GM23338 (cell line): ENCODE data around the gene PPFIA4. TPM values are rescaled to one million over a fixed set of nuclear protein-coding genes. Genes with fewer than 3 reads are reported as not detected.

Experiments used
- ATAC-seq: fragments of 200-7000 bp; cut with Tn5 transposase; 3 replicates; pipeline ENCODE4 v1.9.1; 2020
- DNase-seq: peaks from one replicate; pipeline ENCODE4 v3.0.0-alpha.2; 2015; ENCODE audit warnings: low spot score
- H2AFZ ChIP-seq: fragments of 200-600 bp; sonication (generic); 2 replicates; pipeline ENCODE4 v1.8.0; 2016; ENCODE audit warnings: antibody characterized with exemption, mild to moderate bottlenecking, moderate library complexity
- H3F3A ChIP-seq: fragments of 200-600 bp; sonication (generic); replicated peaks from 2 replicates; pipeline ENCODE4 v1.8.0; 2017; ENCODE audit warnings: antibody characterized with exemption, mixed run types, low read depth
- H3K27ac ChIP-seq: fragments of 200-600 bp; sonication (generic); 2 replicates; pipeline ENCODE4 v1.6.1; 2016; ENCODE audit warnings: low read depth
- H3K27me3 ChIP-seq: fragments of 200-600 bp; sonication (generic); 2 replicates; pipeline ENCODE4 v1.8.0; 2016; ENCODE audit warnings: mild to moderate bottlenecking, mixed run types, moderate library complexity; ENCODE audit not compliant: insufficient read depth
- H3K36me3 ChIP-seq: fragments of 200-600 bp; sonication (generic); 2 replicates; pipeline ENCODE4 v1.8.0; 2016; ENCODE audit warnings: mild to moderate bottlenecking; ENCODE audit not compliant: insufficient read depth
- H3K4me1 ChIP-seq: fragments of 200-600 bp; sonication (generic); 2 replicates; pipeline ENCODE4 v1.8.0; 2016; ENCODE audit warnings: mild to moderate bottlenecking, moderate library complexity; ENCODE audit not compliant: insufficient read depth
- H3K4me2 ChIP-seq: fragments of 200-600 bp; sonication (generic); 2 replicates; pipeline ENCODE4 v1.7.1; 2017; ENCODE audit warnings: mixed run types
- H3K4me3 ChIP-seq: fragments of 200-600 bp; sonication (generic); 2 replicates; pipeline ENCODE4 v1.6.1; 2016; ENCODE audit warnings: mixed run types
- H3K79me2 ChIP-seq: fragments of 200-600 bp; sonication (generic); replicated peaks from 2 replicates; pipeline ENCODE4 v1.8.0; 2017; ENCODE audit warnings: mild to moderate bottlenecking; ENCODE audit not compliant: insufficient read depth
- H3K9me2 ChIP-seq: fragments of 200-600 bp; sonication (generic); 2 replicates; pipeline ENCODE4 v1.8.0; 2017; ENCODE audit not compliant: insufficient read depth
- H4K20me1 ChIP-seq: fragments of 200-600 bp; sonication (generic); replicated peaks from 2 replicates; pipeline ENCODE4 v1.8.0; 2017; ENCODE audit warnings: mild to moderate bottlenecking; ENCODE audit not compliant: insufficient read depth
- H3K27ac Mint-ChIP-seq: 2 replicates; pipeline ENCODE4 v1.8.0; 2020; ENCODE audit warnings: inconsistent platforms, mild to moderate bottlenecking, moderate library complexity, mixed read lengths
- H3K27me3 Mint-ChIP-seq: 3 replicates; pipeline ENCODE4 v1.8.0; 2022; ENCODE audit warnings: low read depth, mild to moderate bottlenecking, moderate library complexity, mixed read lengths, inconsistent platforms; ENCODE audit not compliant: insufficient read depth, poor library complexity
- H3K36me3 Mint-ChIP-seq: 3 replicates; pipeline ENCODE4 v1.8.0; 2021; ENCODE audit warnings: low read depth, mild to moderate bottlenecking, inconsistent platforms, moderate library complexity, mixed read lengths
- H3K4me1 Mint-ChIP-seq: 3 replicates; pipeline ENCODE4 v1.8.0; 2020; ENCODE audit warnings: mild to moderate bottlenecking, inconsistent platforms, mixed read lengths
- H3K4me3 Mint-ChIP-seq: 3 replicates; pipeline ENCODE4 v1.8.0; 2021; ENCODE audit warnings: moderate library complexity, mild to moderate bottlenecking, inconsistent platforms, mixed read lengths
- H3K9me3 Mint-ChIP-seq: 3 replicates; pipeline ENCODE4 v1.8.0; 2020; ENCODE audit warnings: moderate library complexity, mild to moderate bottlenecking, inconsistent platforms, mixed read lengths
- EZH2phosphoT487 ChIP-seq: fragments of 200-600 bp; sonication (generic); IDR thresholded peaks from one replicate; pipeline ENCODE4 v1.8.1; 2018; ENCODE audit warnings: antibody characterized with exemption; ENCODE audit not compliant: unreplicated experiment
- NANOG ChIP-seq: IDR thresholded peaks from 2 replicates; pipeline ENCODE4 v1.6.1; 2016; ENCODE audit warnings: antibody characterized with exemption, borderline replicate concordance
- POLR2AphosphoS5 ChIP-seq: IDR thresholded peaks from 2 replicates; pipeline ENCODE4 v1.6.1; 2016; ENCODE audit warnings: antibody characterized with exemption, low read depth
- STAT1 ChIP-seq: IDR thresholded peaks from one replicate; pipeline ENCODE4 v1.6.1; 2016; ENCODE audit warnings: antibody characterized with exemption; ENCODE audit not compliant: unreplicated experiment
- polyA plus RNA-seq: library from polyadenylated mRNA; unstranded; fragments of >200 nt; fragmentation: Nextera tagmentation; extraction: Ambion mirVana; gene quantifications from 2 replicates; pipeline ENCODE4 v1.2.1, GENCODE V29; 2016
- total RNA-seq: library from RNA; depleted of rRNA; stranded (reverse); fragments of >200 nt; shearing (Covaris generic); gene quantifications from 2 replicates; pipeline ENCODE4 v1.2.3, GENCODE V29; 2014
- TF ChIP-seq, protein P1 (sequence below): IDR thresholded peaks from 2 replicates; pipeline ENCODE4 v1.6.1; 2016; ENCODE audit warnings: antibody characterized with exemption
- TF ChIP-seq, protein P2 (sequence below): IDR thresholded peaks from one replicate; pipeline ENCODE4 v1.6.1; 2018; ENCODE audit warnings: antibody characterized with exemption; ENCODE audit not compliant: unreplicated experiment
- TF ChIP-seq, protein P3 (sequence below): fragments of 250-450 bp; sonication (Bioruptor Pico); IDR thresholded peaks from 2 replicates; pipeline ENCODE4 v1.5.0; 2020; ENCODE audit warnings: mild to moderate bottlenecking, moderate library complexity

Gene PPFIA4
- total and polyA plus RNA-seq, 2 experiments from 2014 or later = 1.3 to 7.6 TPM

DNA sequence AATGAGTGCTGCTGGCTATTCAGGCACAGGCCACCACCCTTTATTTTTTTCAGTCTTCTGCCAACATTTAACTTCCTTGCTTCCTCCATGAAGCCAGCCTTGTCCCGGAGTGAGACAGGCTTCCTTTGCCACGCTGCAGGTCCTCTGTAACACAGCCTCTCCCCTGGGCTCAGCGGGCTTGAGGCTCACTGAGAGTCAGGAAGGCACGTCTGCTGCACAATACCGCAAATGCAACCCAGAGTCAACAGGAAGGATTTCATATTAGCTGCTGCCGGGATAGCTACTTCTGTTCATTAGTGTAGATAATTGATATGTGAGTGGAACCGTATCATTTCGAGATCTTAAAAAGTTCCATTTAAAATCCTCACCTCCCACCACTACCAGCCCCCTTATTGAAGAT lies 37.0 kb downstream of the PPFIA4 start:
- Histone ChIP-seq H3K36me3 (no peaks in the 10 kb centered on the region), H3K4me3 (no peak overlapping the region), H2AFZ (no peak overlapping the region), H3K4me2 (no peak overlapping the region), H3K9me2 (no peaks in the 10 kb centered on the region), H3F3A (no peaks in the 10 kb centered on the region), H3K27ac (no peak overlapping the region), H3K4me1 (no peaks in the 10 kb centered on the region), H4K20me1 (no peaks in the 10 kb centered on the region), H3K79me2 (no peaks in the 10 kb centered on the region), H3K27me3 (no peaks in the 10 kb centered on the region)
- no peak overlapping the region for H3K4me3 Mint-ChIP-seq
- H3K27ac Mint-ChIP-seq = no peak overlapping the region
- ATAC-seq = no peak
- TF ChIP-seq, protein P1, sequence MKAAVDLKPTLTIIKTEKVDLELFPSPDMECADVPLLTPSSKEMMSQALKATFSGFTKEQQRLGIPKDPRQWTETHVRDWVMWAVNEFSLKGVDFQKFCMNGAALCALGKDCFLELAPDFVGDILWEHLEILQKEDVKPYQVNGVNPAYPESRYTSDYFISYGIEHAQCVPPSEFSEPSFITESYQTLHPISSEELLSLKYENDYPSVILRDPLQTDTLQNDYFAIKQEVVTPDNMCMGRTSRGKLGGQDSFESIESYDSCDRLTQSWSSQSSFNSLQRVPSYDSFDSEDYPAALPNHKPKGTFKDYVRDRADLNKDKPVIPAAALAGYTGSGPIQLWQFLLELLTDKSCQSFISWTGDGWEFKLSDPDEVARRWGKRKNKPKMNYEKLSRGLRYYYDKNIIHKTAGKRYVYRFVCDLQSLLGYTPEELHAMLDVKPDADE = no peak
- TF ChIP-seq POLR2AphosphoS5 (no peak), NANOG (no peak), EZH2phosphoT487 (no peak), STAT1 (no peak)
- TF ChIP-seq, protein P2, sequence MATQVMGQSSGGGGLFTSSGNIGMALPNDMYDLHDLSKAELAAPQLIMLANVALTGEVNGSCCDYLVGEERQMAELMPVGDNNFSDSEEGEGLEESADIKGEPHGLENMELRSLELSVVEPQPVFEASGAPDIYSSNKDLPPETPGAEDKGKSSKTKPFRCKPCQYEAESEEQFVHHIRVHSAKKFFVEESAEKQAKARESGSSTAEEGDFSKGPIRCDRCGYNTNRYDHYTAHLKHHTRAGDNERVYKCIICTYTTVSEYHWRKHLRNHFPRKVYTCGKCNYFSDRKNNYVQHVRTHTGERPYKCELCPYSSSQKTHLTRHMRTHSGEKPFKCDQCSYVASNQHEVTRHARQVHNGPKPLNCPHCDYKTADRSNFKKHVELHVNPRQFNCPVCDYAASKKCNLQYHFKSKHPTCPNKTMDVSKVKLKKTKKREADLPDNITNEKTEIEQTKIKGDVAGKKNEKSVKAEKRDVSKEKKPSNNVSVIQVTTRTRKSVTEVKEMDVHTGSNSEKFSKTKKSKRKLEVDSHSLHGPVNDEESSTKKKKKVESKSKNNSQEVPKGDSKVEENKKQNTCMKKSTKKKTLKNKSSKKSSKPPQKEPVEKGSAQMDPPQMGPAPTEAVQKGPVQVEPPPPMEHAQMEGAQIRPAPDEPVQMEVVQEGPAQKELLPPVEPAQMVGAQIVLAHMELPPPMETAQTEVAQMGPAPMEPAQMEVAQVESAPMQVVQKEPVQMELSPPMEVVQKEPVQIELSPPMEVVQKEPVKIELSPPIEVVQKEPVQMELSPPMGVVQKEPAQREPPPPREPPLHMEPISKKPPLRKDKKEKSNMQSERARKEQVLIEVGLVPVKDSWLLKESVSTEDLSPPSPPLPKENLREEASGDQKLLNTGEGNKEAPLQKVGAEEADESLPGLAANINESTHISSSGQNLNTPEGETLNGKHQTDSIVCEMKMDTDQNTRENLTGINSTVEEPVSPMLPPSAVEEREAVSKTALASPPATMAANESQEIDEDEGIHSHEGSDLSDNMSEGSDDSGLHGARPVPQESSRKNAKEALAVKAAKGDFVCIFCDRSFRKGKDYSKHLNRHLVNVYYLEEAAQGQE = no peak
- TF ChIP-seq, protein P3, sequence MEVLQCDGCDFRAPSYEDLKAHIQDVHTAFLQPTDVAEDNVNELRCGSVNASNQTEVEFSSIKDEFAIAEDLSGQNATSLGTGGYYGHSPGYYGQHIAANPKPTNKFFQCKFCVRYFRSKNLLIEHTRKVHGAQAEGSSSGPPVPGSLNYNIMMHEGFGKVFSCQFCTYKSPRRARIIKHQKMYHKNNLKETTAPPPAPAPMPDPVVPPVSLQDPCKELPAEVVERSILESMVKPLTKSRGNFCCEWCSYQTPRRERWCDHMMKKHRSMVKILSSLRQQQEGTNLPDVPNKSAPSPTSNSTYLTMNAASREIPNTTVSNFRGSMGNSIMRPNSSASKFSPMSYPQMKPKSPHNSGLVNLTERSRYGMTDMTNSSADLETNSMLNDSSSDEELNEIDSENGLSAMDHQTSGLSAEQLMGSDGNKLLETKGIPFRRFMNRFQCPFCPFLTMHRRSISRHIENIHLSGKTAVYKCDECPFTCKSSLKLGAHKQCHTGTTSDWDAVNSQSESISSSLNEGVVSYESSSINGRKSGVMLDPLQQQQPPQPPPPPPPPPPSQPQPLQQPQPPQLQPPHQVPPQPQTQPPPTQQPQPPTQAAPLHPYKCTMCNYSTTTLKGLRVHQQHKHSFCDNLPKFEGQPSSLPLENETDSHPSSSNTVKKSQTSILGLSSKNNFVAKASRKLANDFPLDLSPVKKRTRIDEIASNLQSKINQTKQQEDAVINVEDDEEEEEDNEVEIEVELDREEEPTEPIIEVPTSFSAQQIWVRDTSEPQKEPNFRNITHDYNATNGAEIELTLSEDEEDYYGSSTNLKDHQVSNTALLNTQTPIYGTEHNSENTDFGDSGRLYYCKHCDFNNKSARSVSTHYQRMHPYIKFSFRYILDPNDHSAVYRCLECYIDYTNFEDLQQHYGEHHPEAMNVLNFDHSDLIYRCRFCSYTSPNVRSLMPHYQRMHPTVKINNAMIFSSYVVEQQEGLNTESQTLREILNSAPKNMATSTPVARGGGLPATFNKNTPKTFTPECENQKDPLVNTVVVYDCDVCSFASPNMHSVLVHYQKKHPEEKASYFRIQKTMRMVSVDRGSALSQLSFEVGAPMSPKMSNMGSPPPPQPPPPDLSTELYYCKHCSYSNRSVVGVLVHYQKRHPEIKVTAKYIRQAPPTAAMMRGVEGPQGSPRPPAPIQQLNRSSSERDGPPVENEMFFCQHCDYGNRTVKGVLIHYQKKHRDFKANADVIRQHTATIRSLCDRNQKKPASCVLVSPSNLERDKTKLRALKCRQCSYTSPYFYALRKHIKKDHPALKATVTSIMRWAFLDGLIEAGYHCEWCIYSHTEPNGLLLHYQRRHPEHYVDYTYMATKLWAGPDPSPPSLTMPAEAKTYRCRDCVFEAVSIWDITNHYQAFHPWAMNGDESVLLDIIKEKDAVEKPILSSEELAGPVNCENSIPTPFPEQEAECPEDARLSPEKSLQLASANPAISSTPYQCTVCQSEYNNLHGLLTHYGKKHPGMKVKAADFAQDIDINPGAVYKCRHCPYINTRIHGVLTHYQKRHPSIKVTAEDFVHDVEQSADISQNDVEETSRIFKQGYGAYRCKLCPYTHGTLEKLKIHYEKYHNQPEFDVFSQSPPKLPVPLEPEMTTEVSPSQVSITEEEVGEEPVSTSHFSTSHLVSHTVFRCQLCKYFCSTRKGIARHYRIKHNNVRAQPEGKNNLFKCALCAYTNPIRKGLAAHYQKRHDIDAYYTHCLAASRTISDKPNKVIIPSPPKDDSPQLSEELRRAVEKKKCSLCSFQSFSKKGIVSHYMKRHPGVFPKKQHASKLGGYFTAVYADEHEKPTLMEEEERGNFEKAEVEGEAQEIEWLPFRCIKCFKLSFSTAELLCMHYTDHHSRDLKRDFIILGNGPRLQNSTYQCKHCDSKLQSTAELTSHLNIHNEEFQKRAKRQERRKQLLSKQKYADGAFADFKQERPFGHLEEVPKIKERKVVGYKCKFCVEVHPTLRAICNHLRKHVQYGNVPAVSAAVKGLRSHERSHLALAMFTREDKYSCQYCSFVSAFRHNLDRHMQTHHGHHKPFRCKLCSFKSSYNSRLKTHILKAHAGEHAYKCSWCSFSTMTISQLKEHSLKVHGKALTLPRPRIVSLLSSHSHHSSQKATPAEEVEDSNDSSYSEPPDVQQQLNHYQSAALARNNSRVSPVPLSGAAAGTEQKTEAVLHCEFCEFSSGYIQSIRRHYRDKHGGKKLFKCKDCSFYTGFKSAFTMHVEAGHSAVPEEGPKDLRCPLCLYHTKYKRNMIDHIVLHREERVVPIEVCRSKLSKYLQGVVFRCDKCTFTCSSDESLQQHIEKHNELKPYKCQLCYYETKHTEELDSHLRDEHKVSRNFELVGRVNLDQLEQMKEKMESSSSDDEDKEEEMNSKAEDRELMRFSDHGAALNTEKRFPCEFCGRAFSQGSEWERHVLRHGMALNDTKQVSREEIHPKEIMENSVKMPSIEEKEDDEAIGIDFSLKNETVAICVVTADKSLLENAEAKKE = no peak
- no peaks in the 10 kb centered on the region; the same call in 2 of the 3 replicates for H3K4me1 Mint-ChIP-seq
- no peaks in the 10 kb centered on the region for H3K9me3 Mint-ChIP-seq
- DNase-seq = no peak
- H3K36me3 Mint-ChIP-seq = peaks cover 9% of the 10 kb centered on the region
- H3K27me3 Mint-ChIP-seq = peaks cover 3% of the 10 kb centered on the region
